GM19193 (cell line): ENCODE data around the gene DRC7.

ENCODE experiments used
- POLR2A ChIP-seq: IDR thresholded peaks from 4 replicates; pipeline ENCODE4 v1.6.1; 2011; ENCODE audit not compliant: insufficient read depth, insufficient read length; ENCODE audit errors: extremely low read depth

DRC7 gene

DNA sequence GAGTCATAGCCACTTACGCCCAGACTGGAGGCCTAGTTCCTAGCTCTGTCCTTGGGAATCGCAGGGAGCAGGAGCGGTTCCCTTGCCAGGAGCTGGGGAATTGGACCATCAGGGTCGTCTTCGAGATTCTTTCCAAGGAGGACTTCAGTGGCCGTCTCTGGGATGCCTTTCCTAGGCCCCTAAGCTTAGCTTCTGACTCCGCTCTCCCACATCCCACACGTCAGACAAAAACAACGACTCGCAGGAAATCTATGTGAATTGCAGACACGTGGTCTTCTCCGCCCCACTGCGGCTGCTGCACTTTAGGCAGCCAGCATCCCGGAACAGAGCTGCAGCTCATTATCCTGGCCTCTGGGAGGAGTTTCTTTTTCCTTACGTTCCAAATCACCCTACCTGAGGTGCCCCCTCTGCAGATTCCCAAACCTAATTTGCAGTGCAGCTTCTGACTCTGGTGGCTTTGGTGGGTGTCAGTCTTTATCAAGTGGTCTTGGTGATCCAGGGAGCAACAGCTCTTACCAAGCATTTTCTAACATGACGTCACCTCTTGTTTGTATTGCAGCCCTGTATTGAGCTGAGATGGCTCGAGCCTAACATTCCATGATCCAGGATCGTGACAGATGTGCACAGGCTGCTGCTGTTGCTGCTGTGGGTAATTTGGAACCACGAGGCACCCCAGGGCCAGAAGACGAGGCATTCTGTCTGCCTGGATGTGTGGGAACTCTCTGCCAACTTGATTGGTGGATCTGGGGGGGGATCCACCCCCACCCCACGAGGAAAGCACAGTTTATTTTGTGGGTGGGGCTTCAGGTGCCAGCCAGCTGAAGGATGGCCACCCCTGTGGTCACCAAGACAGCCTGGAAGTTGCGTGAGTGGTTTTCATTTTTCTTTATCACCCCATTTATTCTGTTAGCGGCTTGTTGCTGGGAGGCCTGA, 42.1 kb downstream of the DRC7 start:
- TF ChIP-seq POLR2A, result no peak

GRCh38 chr16:57738844-57739243, 44.2 kb downstream of the DRC7 start:
- no peak for TF ChIP-seq POLR2A

DNA sequence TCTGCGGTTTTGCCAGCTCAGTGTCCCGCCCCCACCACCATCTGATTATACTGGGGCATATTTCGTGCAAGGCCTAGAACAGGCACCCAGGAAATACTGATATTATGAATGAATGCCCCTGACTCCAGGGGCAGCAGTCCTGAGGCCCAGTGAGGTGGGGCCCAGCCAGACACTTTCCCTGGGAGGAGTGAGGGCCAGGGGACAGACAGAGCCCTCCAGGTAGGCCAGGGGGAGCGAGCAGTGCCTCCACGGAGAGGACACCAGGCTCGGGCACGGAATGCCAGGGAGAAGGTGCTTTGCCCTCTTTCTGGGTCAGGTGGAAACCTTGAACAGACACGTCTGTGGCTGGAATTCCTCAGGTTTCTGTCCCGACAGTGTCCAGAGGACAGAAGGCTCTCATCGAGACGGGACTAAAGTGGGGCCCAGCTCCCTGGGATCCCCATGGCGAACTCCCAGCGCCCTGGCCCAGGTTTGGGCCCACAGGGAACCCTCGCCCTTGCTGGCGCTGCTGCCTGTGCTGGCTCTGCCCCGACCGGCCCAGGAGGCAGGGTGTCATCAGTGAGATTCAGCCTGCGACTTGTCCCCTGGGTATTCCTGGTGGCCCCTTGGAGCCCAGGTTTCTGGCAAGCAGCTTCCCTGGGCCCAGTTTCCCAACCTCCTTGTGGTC, 45.3 kb downstream of the DRC7 start:
- no peak for TF ChIP-seq POLR2A

DNA sequence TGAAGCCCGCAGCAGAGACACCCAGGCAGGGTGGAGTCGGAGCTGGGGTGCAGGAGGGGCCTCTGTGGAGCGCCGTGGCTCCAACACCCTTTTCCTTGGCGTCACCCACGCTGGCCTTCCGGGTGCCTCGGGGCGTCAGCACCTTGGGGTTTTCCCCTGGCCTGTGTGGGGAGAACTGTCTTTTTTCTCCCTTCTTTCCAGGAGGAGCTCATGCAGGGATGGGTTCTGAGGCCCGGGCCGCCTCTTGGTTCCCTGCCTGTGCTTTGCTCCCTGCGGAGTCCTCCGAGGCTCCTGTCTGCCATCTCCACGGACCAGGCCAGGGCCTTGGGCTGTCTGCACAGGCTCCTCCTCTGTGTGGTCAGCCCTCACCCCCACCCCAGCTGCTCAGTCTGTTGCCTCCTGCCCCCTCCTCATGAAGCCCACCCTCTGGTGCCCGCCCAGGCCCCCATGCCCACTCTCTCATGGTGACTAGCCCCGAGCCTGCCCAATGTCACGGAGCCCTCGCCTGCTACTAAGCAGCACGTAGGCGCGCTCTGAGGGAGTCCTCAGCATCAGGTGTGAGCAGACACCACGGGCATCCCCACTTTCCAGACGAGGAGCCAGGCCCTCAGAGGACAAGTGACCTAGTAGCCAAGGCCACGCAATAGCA, 45.9 kb downstream of the DRC7 start:
- no peak for TF ChIP-seq POLR2A

GRCh38 chr16:57741660-57742191, 47.1 kb downstream of the DRC7 start:
- no peak for TF ChIP-seq POLR2A

DNA sequence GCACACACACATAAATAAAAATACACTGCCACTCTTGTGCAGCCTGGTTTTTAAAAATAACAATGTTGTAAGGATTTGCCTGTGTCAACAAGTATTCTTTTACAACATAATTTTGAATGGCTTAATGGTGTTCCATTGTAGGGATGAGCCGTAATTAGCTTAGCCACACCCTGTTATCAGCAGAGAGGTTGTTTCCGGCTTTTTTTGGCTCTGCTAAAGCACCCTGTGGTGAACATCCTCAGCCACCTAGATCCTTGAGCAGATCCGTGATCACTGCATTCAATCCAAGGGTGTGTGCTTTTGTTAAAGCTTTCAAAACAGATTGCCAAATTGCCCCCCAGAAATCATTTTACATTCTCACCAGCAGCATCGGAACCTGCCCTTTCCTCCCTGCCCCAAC, 47.9 kb downstream of the DRC7 start:
- no peak for TF ChIP-seq POLR2A

DNA sequence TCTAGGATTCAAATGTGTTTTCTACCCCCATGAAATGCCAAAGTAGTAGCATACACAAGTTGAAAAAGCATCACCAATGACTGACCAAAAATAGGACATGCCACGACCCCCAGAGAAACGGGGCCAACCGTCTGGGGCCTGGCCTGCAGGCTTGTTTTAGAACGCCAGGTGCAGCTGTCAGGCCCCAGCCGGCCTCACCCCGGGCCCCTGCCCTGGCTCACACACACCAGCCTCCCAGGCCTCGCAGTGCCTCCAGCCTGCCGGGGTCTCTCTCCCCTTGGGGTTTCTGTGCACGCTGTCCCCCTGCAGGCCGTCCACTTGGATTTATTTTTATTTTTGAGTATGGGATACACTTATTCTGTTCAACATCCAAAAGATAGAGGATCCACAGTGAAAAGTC, 48.9 kb downstream of the DRC7 start:
- no peak for TF ChIP-seq POLR2A

GRCh38 chr16:57743886-57744641, 49.5 kb downstream of the DRC7 start:
- TF ChIP-seq POLR2A, result no peak

GRCh38 chr16:57744642-57744903, 50.0 kb downstream of the DRC7 start:
- no peak for TF ChIP-seq POLR2A

DNA sequence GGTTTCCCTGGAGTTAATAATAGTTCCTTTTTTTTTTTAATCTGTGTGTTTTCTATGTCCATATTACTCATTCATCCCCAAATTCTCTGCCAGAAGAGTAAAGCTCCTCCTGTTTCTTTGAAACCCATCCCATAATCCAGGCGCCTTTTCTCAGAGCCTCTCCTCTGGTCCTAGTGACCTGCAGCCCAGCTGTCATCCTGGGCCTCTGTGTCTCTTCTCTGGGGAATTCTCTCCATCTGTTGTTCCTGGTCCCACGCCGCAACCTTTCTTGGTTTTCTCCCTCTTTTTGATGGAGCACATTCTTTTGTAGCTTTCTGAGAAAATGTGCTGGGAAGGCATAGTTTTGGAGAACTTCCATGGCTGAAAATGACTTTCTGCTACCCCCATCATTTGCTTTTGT, 51.2 kb downstream of the DRC7 start:
- no peak for TF ChIP-seq POLR2A

GRCh38 chr16:57747091-57747490, 52.5 kb downstream of the DRC7 start:
- TF ChIP-seq POLR2A, result no peak

DNA sequence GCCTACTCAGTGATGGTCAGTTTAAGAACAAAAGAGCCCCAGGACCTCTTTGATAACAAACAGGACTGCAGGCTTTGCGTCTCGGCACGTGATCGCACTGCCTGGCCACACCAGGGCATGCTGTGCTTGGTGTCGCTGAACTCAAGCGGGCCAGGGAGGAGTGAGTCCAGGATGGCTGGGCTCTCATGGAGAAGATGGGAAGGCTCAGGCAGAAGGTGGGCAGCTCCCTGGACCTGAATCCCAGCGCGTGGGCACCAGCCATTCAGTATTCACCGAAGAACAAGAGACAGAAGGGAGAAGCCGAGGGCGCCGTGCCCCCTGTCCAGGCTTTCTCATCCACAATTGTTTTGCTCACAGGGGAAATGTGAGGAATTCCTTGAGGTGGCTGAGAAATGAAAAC, 52.9 kb downstream of the DRC7 start:
- no peak for TF ChIP-seq POLR2A

DNA sequence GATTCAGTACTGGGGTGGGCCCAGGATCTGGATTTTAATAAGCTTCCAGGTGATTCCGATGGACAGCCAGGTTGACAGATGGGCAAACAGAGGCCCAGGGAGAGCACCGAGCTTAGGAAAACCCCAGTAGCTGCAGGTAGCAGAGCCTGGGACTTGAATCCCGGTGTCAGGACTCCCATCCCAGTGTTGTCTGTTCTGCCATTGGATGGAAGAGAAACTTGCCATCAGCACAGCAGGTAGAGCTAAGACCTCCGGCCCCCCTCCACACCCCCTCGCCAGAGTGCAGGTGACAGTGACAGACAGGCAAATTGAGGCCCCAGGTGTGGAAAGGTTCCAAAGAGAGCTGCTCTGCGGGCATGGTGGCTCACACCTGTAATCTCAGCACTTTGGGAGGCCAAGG, 53.4 kb downstream of the DRC7 start:
- no peak for TF ChIP-seq POLR2A

- TF ChIP-seq POLR2A, result no peak
Measured at GRCh38 chr16:57748596-57748995, 54.0 kb downstream of the DRC7 start.
